GM15510 (cell line): ENCODE results near the gene HCK.

Experiments
- POLR2A ChIP-seq: IDR thresholded peaks from 3 replicates; pipeline ENCODE4 v1.6.1; 2011; ENCODE audit warnings: borderline replicate concordance; ENCODE audit not compliant: insufficient read length; ENCODE audit errors: extremely low read depth

HCK gene

GRCh38 chr20:32040142-32040953 is 11.7 kb upstream of the HCK start:
- TF ChIP-seq POLR2A, result no peak

GRCh38 chr20:32045999-32046398 is 6.0 kb upstream of the HCK start:
- no peak for TF ChIP-seq POLR2A

DNA sequence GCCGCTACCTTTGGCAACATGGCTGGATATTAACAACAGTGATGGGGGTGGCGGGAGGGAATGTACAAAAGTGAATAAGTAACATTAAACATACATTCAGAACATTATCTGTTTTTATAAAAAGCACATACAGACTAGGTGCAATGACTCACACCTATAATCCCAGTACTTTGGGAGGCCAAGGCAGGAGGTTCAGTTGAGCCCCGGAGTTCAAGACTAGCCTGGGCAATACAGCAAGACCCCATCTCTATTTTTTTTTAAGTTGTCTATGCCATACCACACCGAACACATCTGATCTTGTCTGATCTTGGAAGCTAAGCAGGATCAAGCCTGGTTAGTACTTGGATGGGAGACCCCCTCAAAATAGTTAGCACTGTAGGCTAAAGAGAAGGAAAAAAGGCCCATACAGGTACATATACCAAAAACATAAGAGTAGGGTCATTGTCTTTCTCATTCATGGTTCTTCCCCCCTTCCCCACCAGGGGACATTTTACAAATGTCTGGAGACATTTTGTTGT is 1.7 kb upstream of the HCK start:
- no peak for TF ChIP-seq POLR2A

- no peak for TF ChIP-seq POLR2A
Measured at GRCh38 chr20:32050851-32051556, 1.0 kb upstream of the HCK start.

DNA sequence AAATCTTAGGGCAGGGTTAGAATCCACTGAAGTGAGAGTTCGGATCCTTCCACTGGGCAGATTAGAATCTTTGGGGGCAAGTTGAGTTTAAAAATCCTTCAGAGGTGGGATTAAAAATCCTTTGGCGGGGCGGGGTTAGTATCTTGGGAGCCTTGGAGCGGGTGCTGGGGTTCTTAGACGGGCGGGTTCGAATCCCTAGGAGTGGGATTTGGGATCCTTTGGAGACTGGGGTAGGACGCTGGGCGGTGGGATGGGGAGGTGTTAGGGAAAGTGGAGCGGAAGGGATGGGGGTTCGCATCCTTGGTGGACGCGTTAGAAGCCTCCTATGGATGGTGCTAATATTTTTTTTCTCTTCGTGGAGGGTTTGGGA is 337 bp upstream of the HCK start:
- TF ChIP-seq POLR2A, result no peak

GRCh38 chr20:32052778-32053362 is 828 bp downstream of the HCK start:
- no peak for TF ChIP-seq POLR2A

- no peak for TF ChIP-seq POLR2A
Measured at GRCh38 chr20:32053648-32054047, 1.6 kb downstream of the HCK start.

DNA sequence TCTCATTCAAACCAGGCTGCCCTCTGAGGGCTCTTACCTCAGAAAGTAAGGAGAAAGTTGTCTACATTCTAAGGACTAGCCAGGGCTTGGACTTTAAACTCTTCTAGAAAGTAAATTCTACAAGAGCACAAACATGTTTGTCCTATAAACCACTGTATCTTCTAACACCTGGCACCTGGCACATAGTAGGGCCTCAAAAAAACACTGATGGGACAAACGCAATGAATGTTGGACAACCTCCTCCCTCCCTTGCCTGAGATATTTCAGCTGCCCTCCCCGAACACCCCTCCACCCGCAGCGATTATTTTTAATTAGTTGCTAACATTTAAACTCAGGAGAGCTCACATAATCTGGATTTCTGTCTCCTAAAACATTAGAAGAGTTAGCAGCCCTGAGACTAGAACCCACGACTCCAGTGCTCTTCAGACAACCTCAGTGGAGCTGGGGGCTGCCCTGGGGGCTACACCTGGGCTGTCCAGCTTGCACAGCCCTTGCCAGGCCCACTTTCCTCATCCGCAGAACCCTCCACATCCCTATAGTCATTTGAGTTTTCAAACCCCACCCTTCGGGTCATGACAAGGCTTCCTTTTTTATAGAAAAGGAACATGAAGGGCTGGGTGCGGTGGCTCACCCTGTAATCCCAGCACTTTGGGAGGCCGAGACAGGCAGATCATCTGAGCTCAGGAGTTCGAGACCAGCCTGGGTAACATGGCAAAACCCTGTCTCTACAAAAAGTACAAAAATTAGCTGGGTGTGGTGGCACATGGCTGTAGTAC is 4.9 kb downstream of the HCK start:
- TF ChIP-seq POLR2A, result no peak

GRCh38 chr20:32057656-32058184 is 5.7 kb downstream of the HCK start:
- no peak for TF ChIP-seq POLR2A

DNA sequence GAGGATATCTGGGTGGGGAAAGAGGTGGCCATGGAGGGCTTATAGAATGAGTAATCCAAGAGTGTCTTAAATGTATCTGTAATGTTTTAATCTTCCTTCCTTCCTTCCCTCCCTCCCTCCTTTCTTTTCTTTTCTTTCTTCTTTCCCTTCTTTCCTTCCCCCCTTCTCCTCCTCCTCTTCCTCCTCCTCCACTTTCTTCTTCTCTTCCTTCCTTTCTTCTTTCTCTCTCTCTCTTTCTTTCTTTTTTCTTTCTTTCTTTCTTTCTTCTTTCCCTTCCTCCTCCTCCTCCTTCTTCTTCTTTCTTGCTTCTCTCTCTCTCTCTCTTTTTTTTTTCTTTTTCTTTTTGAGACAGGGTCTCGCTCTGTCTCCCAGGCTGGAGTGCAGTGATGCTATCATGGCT is 7.1 kb downstream of the HCK start:
- no peak for TF ChIP-seq POLR2A

DNA sequence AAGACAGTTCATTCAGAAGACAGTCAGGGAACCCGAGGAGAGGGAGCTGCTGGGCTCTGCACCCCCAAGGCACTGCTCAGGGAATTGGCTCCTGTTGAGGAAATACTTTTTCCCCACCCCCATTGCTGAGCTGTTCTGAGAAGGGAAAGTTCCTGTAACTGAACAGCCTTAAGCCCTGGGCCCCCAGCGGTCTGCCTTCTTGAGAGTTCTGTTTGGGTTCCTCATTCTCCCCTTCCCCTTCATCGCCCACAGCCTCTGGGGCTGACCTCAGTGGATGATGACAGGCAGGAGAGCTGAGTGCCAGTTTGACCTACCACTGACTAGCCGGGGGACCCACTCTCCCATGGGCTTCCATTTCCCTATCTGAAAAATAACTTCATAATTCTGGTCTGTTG is 10.7 kb downstream of the HCK start:
- no peak for TF ChIP-seq POLR2A

DNA sequence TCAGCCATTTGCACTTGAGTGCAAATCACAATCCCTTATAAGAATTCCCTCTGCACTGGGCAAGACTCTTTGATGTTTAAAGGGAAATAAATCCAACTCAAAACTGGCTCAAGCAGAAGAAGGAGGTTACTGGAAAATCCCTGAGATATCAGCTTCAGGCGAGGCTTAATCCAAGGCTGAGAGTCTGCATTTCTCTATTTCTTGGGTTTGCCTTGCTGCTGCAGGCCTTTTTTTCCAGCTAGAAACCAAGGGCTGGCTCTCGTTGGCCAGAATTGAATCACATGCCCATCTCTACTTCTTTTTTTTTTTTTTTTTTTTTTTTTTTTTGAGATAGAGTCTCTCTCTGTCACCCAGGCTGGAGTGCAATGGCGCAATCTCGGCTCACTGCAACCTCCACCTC is 11.7 kb downstream of the HCK start:
- no peak for TF ChIP-seq POLR2A

- no peak for TF ChIP-seq POLR2A
Measured at GRCh38 chr20:32064667-32065066, 12.6 kb downstream of the HCK start.

GRCh38 chr20:32067234-32067821 is 15.3 kb downstream of the HCK start:
- TF ChIP-seq POLR2A, result no peak
